ENCODE data around the gene MYO9B.
A peak's percentile ranks its signal among the peaks of the same experiment; 100 is the strongest.

Gene MYO9B

DNA sequence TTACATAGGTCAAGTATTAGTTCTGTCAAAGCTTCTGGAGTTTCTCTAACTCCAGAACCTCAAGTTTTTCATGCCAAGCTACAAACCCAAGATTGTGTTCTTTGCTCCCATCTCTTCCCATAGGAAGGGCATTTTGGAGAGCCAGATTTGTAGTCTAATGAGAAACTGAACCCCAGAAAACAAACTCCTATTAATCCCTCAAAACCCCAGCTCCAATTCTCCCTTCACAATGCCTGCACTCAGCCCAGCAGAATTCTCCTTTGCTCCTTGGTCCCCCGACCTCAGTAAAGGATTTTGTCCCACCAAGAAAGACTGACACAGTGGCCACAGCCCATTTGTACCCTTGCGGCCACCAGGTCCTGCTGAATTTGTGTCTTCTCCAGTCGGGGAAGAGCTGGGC lies 180.6 kb downstream of the MYO9B start:
- Histone ChIP-seq H3K27me3 (no peaks in the 10 kb centered on the region), H3K9me3 (no peaks in the 10 kb centered on the region), H3K4me1 (ENCODE audit: control insufficient read depth in 1 of 2, insufficient read depth in 1 of 2, low read depth in 1 of 2, low read length in 1 of 2) (peaks cover 0 to 4% of the 10 kb centered on the region in 2 experiments), H3K36me3 (no peaks in the 10 kb centered on the region), H3K27ac (no peak overlapping the region), H3K4me3 (ENCODE audit: low read depth in 1 of 2, low read length in 1 of 2) (no peak overlapping the region)
- TF ChIP-seq, protein P1, sequence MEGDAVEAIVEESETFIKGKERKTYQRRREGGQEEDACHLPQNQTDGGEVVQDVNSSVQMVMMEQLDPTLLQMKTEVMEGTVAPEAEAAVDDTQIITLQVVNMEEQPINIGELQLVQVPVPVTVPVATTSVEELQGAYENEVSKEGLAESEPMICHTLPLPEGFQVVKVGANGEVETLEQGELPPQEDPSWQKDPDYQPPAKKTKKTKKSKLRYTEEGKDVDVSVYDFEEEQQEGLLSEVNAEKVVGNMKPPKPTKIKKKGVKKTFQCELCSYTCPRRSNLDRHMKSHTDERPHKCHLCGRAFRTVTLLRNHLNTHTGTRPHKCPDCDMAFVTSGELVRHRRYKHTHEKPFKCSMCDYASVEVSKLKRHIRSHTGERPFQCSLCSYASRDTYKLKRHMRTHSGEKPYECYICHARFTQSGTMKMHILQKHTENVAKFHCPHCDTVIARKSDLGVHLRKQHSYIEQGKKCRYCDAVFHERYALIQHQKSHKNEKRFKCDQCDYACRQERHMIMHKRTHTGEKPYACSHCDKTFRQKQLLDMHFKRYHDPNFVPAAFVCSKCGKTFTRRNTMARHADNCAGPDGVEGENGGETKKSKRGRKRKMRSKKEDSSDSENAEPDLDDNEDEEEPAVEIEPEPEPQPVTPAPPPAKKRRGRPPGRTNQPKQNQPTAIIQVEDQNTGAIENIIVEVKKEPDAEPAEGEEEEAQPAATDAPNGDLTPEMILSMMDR (IDR thresholded peaks at IDR 0.05) = no peak

DNA sequence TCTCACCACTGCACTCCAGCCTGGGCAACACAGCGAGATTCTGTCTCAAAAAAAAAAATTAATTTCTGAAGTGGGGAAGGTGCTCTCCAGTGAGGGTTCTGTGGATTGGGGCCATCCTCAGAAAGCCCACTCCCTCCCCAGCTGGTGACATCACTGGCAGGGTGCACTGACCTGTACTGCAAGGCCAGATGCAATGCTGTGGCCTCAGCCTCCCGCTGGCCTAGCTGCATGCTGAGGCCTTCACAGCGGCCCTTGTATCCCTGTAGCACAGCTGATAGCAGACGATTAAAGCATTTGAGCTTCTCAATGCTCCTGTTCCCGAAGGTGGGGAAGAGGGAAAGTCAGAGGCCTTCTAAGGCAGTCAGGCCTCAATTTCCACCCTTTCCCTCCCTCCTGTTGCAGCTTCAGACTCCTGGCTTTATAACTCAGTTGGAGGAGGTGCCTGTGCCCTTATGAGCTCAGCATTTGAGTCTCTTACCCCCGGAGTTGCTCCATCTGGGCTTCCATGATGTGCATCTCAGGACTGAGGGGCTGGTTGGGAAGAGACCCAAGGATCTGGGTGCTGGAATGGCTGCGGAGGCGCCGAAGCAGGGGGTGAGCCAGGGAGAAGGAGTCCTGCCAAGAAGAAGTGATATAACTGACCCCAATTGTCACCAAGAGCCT lies 183.7 kb downstream of the MYO9B start:
- Histone ChIP-seq H3K27me3 (no peaks in the 10 kb centered on the region), H3K27ac (no peak overlapping the region), H3K9me3 (no peaks in the 10 kb centered on the region), H3K4me3 (ENCODE audit: low read depth in 1 of 2, low read length in 1 of 2) (no peak overlapping the region), H3K36me3 (no peaks in the 10 kb centered on the region), H3K4me1 (ENCODE audit: control insufficient read depth in 1 of 2, insufficient read depth in 1 of 2, low read depth in 1 of 2, low read length in 1 of 2) (peaks cover 0 to 4% of the 10 kb centered on the region in 2 experiments)
- TF ChIP-seq, protein P1 (IDR thresholded peaks at IDR 0.05) = no peak

DNA sequence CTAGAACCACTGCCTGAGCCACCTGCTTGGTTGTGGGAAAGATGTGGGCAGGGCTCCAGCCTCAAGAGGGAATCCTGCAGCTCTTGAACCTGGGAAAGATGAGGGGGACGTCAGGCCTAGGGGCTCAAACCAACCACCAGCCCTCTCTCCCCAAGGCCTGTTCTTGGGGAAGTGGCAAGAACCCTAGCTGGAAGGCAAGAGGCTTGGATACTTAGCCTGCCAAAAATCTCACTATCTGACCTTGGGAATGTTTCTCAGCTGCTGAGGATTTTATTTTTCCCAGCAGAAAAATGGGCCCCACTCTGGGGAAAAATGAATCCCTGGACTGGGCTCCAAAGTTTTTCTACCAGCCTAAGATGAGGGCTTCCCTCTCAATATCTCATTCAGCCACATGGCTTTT lies 184.4 kb downstream of the MYO9B start:
- H3K4me1 ChIP-seq (ENCODE audit: control insufficient read depth in 1 of 2, insufficient read depth in 1 of 2, low read depth in 1 of 2, low read length in 1 of 2) = peaks cover 1 to 4% of the 10 kb centered on the region in 2 experiments
- no peak overlapping the region for H3K4me3 ChIP-seq (ENCODE audit: low read depth in 1 of 2, low read length in 1 of 2)
- TF ChIP-seq, protein P1 (IDR thresholded peaks at IDR 0.05) = no peak
- no peaks in the 10 kb centered on the region for H3K9me3 ChIP-seq
- no peak overlapping the region for H3K27ac ChIP-seq
- H3K36me3 ChIP-seq = no peaks in the 10 kb centered on the region
- H3K27me3 ChIP-seq = no peaks in the 10 kb centered on the region

DNA sequence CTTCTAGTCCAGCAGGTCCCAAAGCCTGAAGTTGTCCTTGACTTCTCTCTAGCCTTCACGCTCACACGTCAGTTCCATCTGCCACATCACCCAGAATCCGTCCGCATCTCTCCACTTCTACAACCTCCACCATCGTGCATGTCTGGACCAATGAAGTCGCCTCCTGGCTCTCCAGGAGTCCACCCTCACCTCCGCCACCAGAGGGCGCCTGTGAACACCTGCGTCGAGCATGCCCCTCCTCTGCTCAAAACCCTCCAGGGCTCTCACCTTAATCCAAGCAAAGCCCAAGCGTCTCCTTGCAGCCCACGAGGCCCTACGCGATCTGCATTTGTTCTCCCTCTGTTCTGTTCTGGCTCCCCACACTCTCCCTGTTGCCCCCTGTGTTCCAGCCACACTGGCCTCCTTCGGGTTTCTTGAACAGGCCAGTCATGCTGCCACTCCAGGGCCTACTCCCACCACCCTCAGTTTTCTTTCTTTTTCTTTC lies 185.3 kb downstream of the MYO9B start:
- no peaks in the 10 kb centered on the region for H3K9me3 ChIP-seq
- no peaks in the 10 kb centered on the region for H3K27me3 ChIP-seq
- no peaks in the 10 kb centered on the region for H3K36me3 ChIP-seq
- H3K4me1 ChIP-seq (ENCODE audit: control insufficient read depth in 1 of 2, insufficient read depth in 1 of 2, low read depth in 1 of 2, low read length in 1 of 2) = peaks cover 3 to 4% of the 10 kb centered on the region in 2 experiments
- TF ChIP-seq, protein P1 (IDR thresholded peaks at IDR 0.05) = peak; percentile 94
- H3K27ac ChIP-seq = no peak overlapping the region
- H3K4me3 ChIP-seq (ENCODE audit: low read depth in 1 of 2, low read length in 1 of 2) = no peak overlapping the region

DNA sequence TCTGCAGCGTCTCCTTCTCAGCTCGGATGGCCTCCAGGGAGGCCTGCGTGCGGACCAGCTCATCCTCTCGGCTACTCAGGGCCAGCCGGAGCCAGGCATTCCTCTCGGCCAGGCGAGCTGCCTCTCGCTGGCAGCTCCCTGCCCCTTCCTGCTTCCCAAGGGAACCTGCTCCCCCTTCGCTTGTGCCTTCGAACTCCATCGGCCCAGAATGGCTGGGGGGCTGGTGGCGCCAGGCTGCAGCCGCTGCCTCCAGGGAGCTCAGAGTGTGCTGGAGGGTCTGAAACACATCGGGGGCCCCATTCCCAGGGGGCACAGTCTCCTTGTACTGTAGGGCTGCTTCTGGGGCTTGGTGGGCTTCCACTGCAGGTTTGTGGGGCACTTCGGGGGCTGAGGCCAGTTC lies 187.0 kb downstream of the MYO9B start:
- H3K27ac ChIP-seq = no peak overlapping the region

More for the DNA sequence above, 187.0 kb downstream of the MYO9B start:
- H3K27me3 ChIP-seq = no peaks in the 10 kb centered on the region
- H3K36me3 ChIP-seq = no peaks in the 10 kb centered on the region
- no peaks in the 10 kb centered on the region for H3K9me3 ChIP-seq
- TF ChIP-seq, protein P1 (IDR thresholded peaks at IDR 0.05) = no peak
- peaks cover 12 to 14% of the 10 kb centered on the region in 2 experiments for H3K4me1 ChIP-seq (ENCODE audit: control insufficient read depth in 1 of 2, insufficient read depth in 1 of 2, low read depth in 1 of 2, low read length in 1 of 2)
- H3K4me3 ChIP-seq (ENCODE audit: low read depth in 1 of 2, low read length in 1 of 2) = no peak overlapping the region

Measured in neutrophil (primary cell).